ENCODE results near the gene LCE5A. TPM values are rescaled to one million over a fixed set of nuclear protein-coding genes. Genes with fewer than 3 reads are reported as not detected.

Gene LCE5A
- total RNA-seq, 1 donor from 2014 or later: not detected

- peaks cover 1% of the 10 kb centered on the region for H3K36me3 Mint-ChIP-seq (ENCODE audit: insufficient read depth)
- H3K27me3 Mint-ChIP-seq: no peaks in the 10 kb centered on the region
- H3K4me3 Mint-ChIP-seq (ENCODE audit: low read depth): no peak overlapping the region
- no peaks in the 10 kb centered on the region for H3K4me1 Mint-ChIP-seq (ENCODE audit: low read depth)
- peaks cover 43% of the 10 kb centered on the region for H3K9me3 Mint-ChIP-seq (ENCODE audit: low read depth)
- no peak overlapping the region for H3K27ac Mint-ChIP-seq
- TF ChIP-seq CTCF (IDR thresholded peaks at IDR 0.05; ENCODE audit: unreplicated experiment): no peak
- no peak for DNase-seq (ENCODE audit: low spot score, unreplicated experiment)
Observed at GRCh38 chr1:152516082-152516481, 5.5 kb downstream of the LCE5A start.

DNA sequence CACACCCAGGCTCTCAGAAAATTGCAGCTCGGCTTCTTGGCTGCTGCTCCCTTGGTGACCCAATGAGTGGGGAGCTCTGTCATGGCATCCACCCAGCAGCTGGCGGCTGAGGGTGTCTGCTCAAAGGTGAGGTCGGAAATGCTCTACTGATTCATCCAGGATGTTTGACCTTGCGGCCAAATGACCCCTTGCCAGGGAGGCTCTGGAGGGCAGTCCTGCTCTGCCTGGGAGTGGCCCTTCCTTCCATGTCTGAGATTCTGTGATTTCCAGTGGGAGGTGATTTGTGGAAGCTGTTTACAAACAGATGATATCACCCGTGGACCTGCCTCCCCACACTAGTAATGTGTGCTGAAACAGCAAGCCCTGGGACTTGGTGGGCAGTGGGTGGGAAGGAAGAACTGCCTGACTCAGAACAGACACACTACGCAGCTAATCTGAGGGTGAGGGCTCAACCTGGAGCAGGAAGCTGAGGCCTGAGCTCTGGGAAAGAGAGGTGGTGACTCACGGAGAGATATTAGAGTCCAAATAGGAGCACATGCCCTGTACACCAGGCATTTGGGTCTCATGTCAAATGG lies 6.7 kb downstream of the LCE5A start:
- TF ChIP-seq CTCF (IDR thresholded peaks at IDR 0.05; ENCODE audit: unreplicated experiment): no peak
- H3K36me3 Mint-ChIP-seq (ENCODE audit: insufficient read depth): peaks cover 1% of the 10 kb centered on the region
- no peak overlapping the region for H3K27ac Mint-ChIP-seq
- H3K27me3 Mint-ChIP-seq: no peaks in the 10 kb centered on the region
- H3K4me3 Mint-ChIP-seq (ENCODE audit: low read depth): no peak overlapping the region
- no peaks in the 10 kb centered on the region for H3K4me1 Mint-ChIP-seq (ENCODE audit: low read depth)
- DNase-seq (ENCODE audit: low spot score, unreplicated experiment): no peak
- H3K9me3 Mint-ChIP-seq (ENCODE audit: low read depth): peaks cover 38% of the 10 kb centered on the region

GRCh38 chr1:152519851-152520250 lies 9.2 kb downstream of the LCE5A start:
- Mint-ChIP-seq H3K4me1 (ENCODE audit: low read depth) (no peaks in the 10 kb centered on the region), H3K27me3 (no peaks in the 10 kb centered on the region), H3K4me3 (ENCODE audit: low read depth) (no peak overlapping the region), H3K36me3 (ENCODE audit: insufficient read depth) (peaks cover 1% of the 10 kb centered on the region), H3K27ac (no peak overlapping the region), H3K9me3 (ENCODE audit: low read depth) (peaks cover 34% of the 10 kb centered on the region)
- TF ChIP-seq CTCF (IDR thresholded peaks at IDR 0.05; ENCODE audit: unreplicated experiment): no peak
- no peak for DNase-seq (ENCODE audit: low spot score, unreplicated experiment)

DNA sequence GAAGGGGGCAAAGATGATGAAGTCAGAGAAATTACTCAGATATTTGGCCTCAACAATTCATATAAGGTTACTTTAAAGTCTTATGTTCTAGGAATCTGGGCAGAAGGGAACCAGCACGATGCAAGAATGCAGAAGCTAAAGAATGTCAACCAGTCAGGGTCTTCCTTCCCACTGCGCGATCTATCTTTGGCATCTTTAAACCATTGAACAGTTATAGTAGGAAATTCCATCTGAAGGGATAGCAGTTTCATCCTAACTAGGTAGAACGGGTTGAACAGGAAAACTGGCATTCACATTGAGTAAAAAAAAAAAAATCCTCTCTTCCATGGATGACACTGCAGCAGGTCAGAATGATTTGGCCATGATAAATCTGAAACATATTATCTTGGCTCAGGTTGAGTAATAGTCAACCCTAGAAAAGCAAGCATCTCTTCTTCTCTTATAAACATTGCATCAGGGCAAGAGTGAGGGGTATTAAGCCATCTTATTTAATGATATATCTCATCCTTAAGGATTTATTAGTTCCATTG lies 10.0 kb downstream of the LCE5A start:
- H3K9me3 Mint-ChIP-seq (ENCODE audit: low read depth): peaks cover 34% of the 10 kb centered on the region
- DNase-seq (ENCODE audit: low spot score, unreplicated experiment): no peak
- peaks cover 1% of the 10 kb centered on the region for H3K36me3 Mint-ChIP-seq (ENCODE audit: insufficient read depth)
- no peak overlapping the region for H3K27ac Mint-ChIP-seq
- H3K27me3 Mint-ChIP-seq: no peaks in the 10 kb centered on the region
- TF ChIP-seq CTCF (IDR thresholded peaks at IDR 0.05; ENCODE audit: unreplicated experiment): no peak
- H3K4me1 Mint-ChIP-seq (ENCODE audit: low read depth): no peaks in the 10 kb centered on the region
- no peak overlapping the region for H3K4me3 Mint-ChIP-seq (ENCODE audit: low read depth)

GRCh38 chr1:152525080-152525641 lies 14.6 kb downstream of the LCE5A start:
- peaks cover 52% of the 10 kb centered on the region for H3K9me3 Mint-ChIP-seq (ENCODE audit: low read depth)
- no peak overlapping the region for H3K27ac Mint-ChIP-seq
- no peak for TF ChIP-seq CTCF (IDR thresholded peaks at IDR 0.05; ENCODE audit: unreplicated experiment)
- H3K4me1 Mint-ChIP-seq (ENCODE audit: low read depth): no peaks in the 10 kb centered on the region
- no peak for DNase-seq (ENCODE audit: low spot score, unreplicated experiment)
- no peaks in the 10 kb centered on the region for H3K36me3 Mint-ChIP-seq (ENCODE audit: insufficient read depth)
- no peak overlapping the region for H3K4me3 Mint-ChIP-seq (ENCODE audit: low read depth)
- no peaks in the 10 kb centered on the region for H3K27me3 Mint-ChIP-seq

Measured in progenitor cell of endocrine pancreas (in vitro differentiated cells).